ENCODE data around the gene RHBDF1.

DNA sequence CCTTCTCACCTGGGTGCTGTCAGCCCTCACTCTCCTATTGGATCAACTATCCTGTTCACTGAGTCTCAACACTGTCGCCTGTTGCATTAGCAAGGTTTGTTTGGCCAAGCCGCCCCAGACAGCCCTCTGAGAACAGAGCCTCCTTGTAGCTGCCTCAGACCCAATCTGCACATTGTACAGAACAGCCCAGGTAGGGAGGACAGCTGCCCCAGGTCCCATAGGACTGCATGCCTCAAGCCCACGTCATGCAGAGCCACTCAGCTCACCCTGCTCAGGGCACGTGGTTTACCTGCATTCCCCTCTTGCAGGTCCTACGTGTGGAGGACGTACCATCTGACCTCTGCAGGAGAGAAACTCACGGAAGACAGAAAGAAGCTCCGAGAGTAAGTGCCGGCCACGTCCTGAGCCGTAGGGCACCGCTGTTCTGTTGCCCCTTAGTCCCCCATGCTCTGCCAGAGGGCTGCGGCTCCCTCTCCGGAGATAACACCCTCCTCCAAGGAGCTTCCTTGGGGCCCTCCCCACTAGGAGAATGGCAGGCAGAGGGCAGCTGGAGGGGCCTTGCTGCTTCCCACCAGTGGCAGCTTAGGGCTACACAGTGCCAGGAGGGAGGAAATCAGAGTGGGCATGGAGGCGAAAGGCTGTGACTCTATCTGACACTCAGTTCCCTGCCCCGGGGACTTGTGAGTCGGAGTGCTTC lies 16.1 kb downstream of the RHBDF1 start:
- TF ChIP-seq, protein P1, sequence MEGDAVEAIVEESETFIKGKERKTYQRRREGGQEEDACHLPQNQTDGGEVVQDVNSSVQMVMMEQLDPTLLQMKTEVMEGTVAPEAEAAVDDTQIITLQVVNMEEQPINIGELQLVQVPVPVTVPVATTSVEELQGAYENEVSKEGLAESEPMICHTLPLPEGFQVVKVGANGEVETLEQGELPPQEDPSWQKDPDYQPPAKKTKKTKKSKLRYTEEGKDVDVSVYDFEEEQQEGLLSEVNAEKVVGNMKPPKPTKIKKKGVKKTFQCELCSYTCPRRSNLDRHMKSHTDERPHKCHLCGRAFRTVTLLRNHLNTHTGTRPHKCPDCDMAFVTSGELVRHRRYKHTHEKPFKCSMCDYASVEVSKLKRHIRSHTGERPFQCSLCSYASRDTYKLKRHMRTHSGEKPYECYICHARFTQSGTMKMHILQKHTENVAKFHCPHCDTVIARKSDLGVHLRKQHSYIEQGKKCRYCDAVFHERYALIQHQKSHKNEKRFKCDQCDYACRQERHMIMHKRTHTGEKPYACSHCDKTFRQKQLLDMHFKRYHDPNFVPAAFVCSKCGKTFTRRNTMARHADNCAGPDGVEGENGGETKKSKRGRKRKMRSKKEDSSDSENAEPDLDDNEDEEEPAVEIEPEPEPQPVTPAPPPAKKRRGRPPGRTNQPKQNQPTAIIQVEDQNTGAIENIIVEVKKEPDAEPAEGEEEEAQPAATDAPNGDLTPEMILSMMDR (IDR thresholded peaks at IDR 0.05 in 4 of 5, conservative IDR thresholded peaks at IDR 0.05 in 1 of 5) = no peak
- TF ChIP-seq POLR2A (IDR thresholded peaks at IDR 0.05) = no peak
